ENCODE measurements around the gene PITPNM3.

Gene PITPNM3

DNA sequence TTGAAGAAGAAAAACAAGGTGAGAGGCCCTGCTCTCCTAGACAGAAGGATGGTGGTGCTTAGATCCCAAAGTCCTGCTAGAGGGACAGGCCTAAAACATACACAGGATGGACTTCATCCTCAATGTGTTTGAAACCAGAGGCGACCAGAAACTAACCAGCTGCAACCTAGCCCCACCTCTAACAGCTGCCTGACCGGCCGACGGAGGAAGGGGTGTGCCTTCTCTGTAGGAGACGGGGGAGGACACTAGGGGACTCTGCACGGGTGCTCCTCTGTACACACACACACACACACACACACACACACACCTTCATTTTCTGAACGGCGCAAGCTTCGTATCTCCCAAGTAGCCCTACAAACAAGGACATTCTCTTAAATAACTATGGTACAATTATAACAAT lies 24.3 kb upstream of the PITPNM3 start:
- Histone ChIP-seq H3K27me3 (peaks cover 1% of the 10 kb centered on the region), H3K4me1 (ENCODE audit: control insufficient read depth in 1 of 2, insufficient read depth in 1 of 2, low read depth in 1 of 2, low read length in 1 of 2) (no peaks in the 10 kb centered on the region), H3K27ac (no peak overlapping the region), H3K9me3 (no peaks in the 10 kb centered on the region), H3K4me3 (ENCODE audit: low read depth in 1 of 2, low read length in 1 of 2) (no peak overlapping the region), H3K36me3 (peaks cover 9% of the 10 kb centered on the region)
- TF ChIP-seq, protein P1, sequence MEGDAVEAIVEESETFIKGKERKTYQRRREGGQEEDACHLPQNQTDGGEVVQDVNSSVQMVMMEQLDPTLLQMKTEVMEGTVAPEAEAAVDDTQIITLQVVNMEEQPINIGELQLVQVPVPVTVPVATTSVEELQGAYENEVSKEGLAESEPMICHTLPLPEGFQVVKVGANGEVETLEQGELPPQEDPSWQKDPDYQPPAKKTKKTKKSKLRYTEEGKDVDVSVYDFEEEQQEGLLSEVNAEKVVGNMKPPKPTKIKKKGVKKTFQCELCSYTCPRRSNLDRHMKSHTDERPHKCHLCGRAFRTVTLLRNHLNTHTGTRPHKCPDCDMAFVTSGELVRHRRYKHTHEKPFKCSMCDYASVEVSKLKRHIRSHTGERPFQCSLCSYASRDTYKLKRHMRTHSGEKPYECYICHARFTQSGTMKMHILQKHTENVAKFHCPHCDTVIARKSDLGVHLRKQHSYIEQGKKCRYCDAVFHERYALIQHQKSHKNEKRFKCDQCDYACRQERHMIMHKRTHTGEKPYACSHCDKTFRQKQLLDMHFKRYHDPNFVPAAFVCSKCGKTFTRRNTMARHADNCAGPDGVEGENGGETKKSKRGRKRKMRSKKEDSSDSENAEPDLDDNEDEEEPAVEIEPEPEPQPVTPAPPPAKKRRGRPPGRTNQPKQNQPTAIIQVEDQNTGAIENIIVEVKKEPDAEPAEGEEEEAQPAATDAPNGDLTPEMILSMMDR (IDR thresholded peaks at IDR 0.05), result no peak

DNA sequence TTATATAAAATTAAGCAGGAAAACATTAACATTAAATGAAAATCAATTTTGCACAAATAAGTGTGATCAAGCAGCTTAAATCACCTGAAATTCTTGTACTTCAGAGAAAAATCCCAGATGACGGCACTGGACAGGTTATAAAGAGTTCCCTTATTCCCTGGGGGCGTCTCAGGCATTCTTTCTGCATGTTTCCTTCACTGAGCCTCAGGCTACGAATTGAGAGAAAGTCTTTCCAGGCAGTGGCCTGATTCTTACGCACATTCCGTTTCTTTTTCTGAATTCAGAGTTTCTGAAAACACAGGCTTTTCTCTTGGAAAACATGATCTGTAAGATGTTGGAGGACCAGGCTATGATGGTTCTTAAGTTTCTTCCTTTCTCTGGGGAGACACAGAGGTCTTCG lies 22.1 kb upstream of the PITPNM3 start:
- no peak overlapping the region for H3K27ac ChIP-seq
- H3K9me3 ChIP-seq, result no peaks in the 10 kb centered on the region
- H3K4me1 ChIP-seq (ENCODE audit: control insufficient read depth in 1 of 2, insufficient read depth in 1 of 2, low read depth in 1 of 2, low read length in 1 of 2), result no peaks in the 10 kb centered on the region
- H3K27me3 ChIP-seq, result peaks cover 12% of the 10 kb centered on the region
- peaks cover 9% of the 10 kb centered on the region for H3K36me3 ChIP-seq
- TF ChIP-seq, protein P1 (IDR thresholded peaks at IDR 0.05), result no peak
- no peak overlapping the region for H3K4me3 ChIP-seq (ENCODE audit: low read depth in 1 of 2, low read length in 1 of 2)

DNA sequence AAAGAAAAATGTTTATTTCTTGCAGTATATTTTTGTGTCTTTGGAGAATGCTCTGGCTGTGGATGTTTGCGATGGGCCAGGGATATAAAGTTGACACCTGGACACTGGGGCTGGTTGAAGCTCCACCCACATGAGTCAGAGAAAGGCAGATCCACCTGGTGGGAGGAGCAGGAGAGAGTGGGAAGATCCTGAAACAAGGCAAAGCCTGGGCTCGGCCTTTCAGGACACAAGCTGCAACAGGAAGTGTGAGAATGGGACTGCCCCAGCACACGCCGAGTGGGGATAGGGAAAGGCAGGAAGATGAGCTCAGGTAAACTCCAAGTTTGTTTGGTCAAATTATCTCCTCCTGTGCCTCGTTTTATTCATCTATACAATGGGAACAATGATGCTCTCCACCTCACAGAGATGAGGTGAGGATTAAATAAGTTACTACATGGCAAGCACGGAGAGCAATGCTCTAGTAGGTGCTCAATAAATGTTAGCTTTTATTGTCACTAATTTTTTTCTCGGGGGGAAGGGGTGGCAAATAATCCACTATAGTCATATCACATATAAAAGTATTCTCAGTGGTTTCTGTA lies 21.4 kb upstream of the PITPNM3 start:
- no peak overlapping the region for H3K27ac ChIP-seq
- no peak overlapping the region for H3K4me3 ChIP-seq (ENCODE audit: low read depth in 1 of 2, low read length in 1 of 2)
- peaks cover 9% of the 10 kb centered on the region for H3K36me3 ChIP-seq
- H3K27me3 ChIP-seq, result peaks cover 12% of the 10 kb centered on the region
- H3K9me3 ChIP-seq, result no peaks in the 10 kb centered on the region
- TF ChIP-seq, protein P1 (IDR thresholded peaks at IDR 0.05), result no peak
- no peaks in the 10 kb centered on the region for H3K4me1 ChIP-seq (ENCODE audit: control insufficient read depth in 1 of 2, insufficient read depth in 1 of 2, low read depth in 1 of 2, low read length in 1 of 2)

DNA sequence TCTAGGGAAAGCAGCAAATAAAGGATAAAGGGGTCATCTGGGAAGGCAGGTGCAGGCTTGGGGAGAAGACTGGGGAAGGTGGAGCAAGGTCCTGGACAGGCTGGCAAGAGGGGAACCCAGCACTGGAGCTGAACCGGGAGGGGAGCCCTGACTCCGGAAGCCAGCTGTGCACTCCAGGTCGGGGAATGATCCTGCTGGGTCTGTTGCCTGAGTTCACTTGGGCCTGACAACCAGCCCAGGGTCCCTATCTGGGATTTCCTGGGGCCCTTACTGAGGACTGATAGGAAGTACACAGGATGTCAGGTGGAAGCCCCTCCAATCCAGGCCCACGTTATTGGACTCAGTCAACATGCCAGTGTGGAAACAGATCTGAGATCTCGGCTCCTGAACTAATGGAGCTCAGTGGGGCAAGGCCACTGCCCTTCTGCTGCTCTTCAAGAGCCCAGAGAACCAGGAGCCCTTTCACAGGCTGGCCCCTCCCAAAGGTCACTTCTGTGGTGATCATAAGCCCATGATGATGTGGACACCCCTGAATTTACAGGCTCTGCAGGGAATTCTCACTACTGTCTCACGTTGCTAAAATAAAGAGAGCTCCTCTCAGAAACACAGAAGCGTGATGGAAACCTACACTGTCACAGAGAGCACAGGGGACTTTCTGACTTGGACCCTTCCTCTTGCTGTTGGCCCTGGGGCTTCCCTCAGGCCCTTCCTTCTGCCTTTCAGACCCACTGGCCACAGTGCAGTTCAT lies 19.9 kb upstream of the PITPNM3 start:
- Histone ChIP-seq H3K4me1 (ENCODE audit: control insufficient read depth in 1 of 2, insufficient read depth in 1 of 2, low read depth in 1 of 2, low read length in 1 of 2) (no peaks in the 10 kb centered on the region), H3K9me3 (no peaks in the 10 kb centered on the region), H3K36me3 (peaks cover 9% of the 10 kb centered on the region), H3K27me3 (peaks cover 12% of the 10 kb centered on the region), H3K4me3 (ENCODE audit: low read depth in 1 of 2, low read length in 1 of 2) (no peak overlapping the region), H3K27ac (no peak overlapping the region)
- TF ChIP-seq, protein P1 (IDR thresholded peaks at IDR 0.05), result no peak

DNA sequence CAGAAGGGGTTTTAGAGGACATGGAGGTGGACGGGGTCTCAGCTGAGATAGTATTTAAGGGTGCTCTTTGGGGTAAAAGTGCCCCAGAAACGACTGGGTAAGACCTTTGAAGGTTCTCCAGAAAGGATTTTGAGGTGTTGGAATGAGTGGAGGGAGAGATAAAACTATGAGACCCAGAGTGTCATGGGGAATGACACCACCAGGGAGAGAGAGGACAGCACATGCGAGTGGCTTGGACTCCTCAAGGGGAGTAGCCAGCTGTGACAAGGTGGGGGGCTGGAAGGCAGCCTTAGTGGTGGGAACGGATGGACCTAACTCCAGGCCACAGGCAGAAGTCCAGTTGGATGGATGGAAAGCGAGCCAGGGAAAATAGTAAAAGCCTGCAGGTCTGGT lies 19.2 kb upstream of the PITPNM3 start:
- peaks cover 12% of the 10 kb centered on the region for H3K27me3 ChIP-seq
- H3K9me3 ChIP-seq, result no peaks in the 10 kb centered on the region
- no peak overlapping the region for H3K4me3 ChIP-seq (ENCODE audit: low read depth in 1 of 2, low read length in 1 of 2)
- TF ChIP-seq, protein P1 (IDR thresholded peaks at IDR 0.05), result no peak
- H3K27ac ChIP-seq, result no peak overlapping the region
- H3K4me1 ChIP-seq (ENCODE audit: control insufficient read depth in 1 of 2, insufficient read depth in 1 of 2, low read depth in 1 of 2, low read length in 1 of 2), result no peaks in the 10 kb centered on the region
- H3K36me3 ChIP-seq, result peaks cover 9% of the 10 kb centered on the region
